Middle frontal gyrus (tissue), 1 donor: Measurements from ENCODE around the gene GPC3.
"Not testable (repeated sequence)": the region's sequence is repeated elsewhere in the genome, so short reads cannot be mapped to it uniquely, and the experiment has no call there.

ENCODE experiments used
- DNase-seq: peaks from one replicate; pipeline ENCODE4 v3.0.0-alpha.2; 2015; ENCODE audit warnings: low spot score; ENCODE audit errors: extremely low spot score

Gene GPC3

GRCh38 chrX:133897593-133898163 lies 87.7 kb downstream of the GPC3 start:
- no peak for DNase-seq

- no peak for DNase-seq
These were observed 93.1 kb downstream of the GPC3 start for GRCh38 chrX:133892337-133892736.

- DNase-seq, result no peak
These were observed 96.4 kb downstream of the GPC3 start for GRCh38 chrX:133888984-133889383.

GRCh38 chrX:133888084-133888483 lies 97.3 kb downstream of the GPC3 start:
- DNase-seq, result not testable (repeated sequence)

GRCh38 chrX:133884430-133885394 lies 100.7 kb downstream of the GPC3 start:
- no peak for DNase-seq

- DNase-seq, result no peak
These were observed 103.5 kb downstream of the GPC3 start for GRCh38 chrX:133881893-133882292.

- no peak for DNase-seq
These were observed 104.4 kb downstream of the GPC3 start for GRCh38 chrX:133881007-133881406.

- DNase-seq, result no peak
These were observed 105.4 kb downstream of the GPC3 start for GRCh38 chrX:133880032-133880443.

- DNase-seq, result no peak
These were observed 106.7 kb downstream of the GPC3 start for GRCh38 chrX:133878710-133879109.

- no peak for DNase-seq
These were observed 108.7 kb downstream of the GPC3 start for GRCh38 chrX:133876646-133877045.

- no peak for DNase-seq
These were observed 116.1 kb downstream of the GPC3 start for GRCh38 chrX:133869270-133869669.

GRCh38 chrX:133868682-133869081 lies 116.7 kb downstream of the GPC3 start:
- no peak for DNase-seq

- DNase-seq, result no peak
These were observed 117.1 kb downstream of the GPC3 start for GRCh38 chrX:133868250-133868649.

GRCh38 chrX:133865761-133866471 lies 119.5 kb downstream of the GPC3 start:
- DNase-seq, result no peak

- DNase-seq, result no peak
These were observed 121.2 kb downstream of the GPC3 start for GRCh38 chrX:133864236-133864635.

- no peak for DNase-seq
These were observed 125.5 kb downstream of the GPC3 start for GRCh38 chrX:133859860-133860259.

- DNase-seq, result no peak
These were observed 126.1 kb downstream of the GPC3 start for GRCh38 chrX:133859336-133859735.

GRCh38 chrX:133857640-133858269 lies 127.6 kb downstream of the GPC3 start:
- DNase-seq, result no peak

- DNase-seq, result no peak
These were observed 128.6 kb downstream of the GPC3 start for GRCh38 chrX:133856819-133857218.

GRCh38 chrX:133854290-133854689 lies 131.1 kb downstream of the GPC3 start:
- DNase-seq, result no peak

- DNase-seq, result no peak
These were observed 132.5 kb downstream of the GPC3 start for GRCh38 chrX:133852837-133853356.
